Activated T-helper 1 cell treated with anti-CD3 and anti-CD28 coated beads, Interleukin-12 subunit alpha, Interleukin-12 subunit beta, Interleukin-2, Interleukin-4 antibody, amounts not matched to agents 30 ng/mL and 10 ng/mL and 1 ng/mL, durations not matched to agents 14 hours and 24 hours and 36 hours (primary cell): Measurements from ENCODE around the gene MAP10. TPM values are rescaled to one million over a fixed set of nuclear protein-coding genes. Genes with fewer than 3 reads are reported as not detected.
"Not testable (repeated sequence)": the region's sequence is repeated elsewhere in the genome, so short reads cannot be mapped to it uniquely, and the experiment has no call there.

ENCODE experiments used
- DNase-seq: peaks from one replicate; pipeline ENCODE4 v3.0.0; 2021; ENCODE audit warnings: low spot score
- H3K27ac Mint-ChIP-seq: one replicate; pipeline ENCODE4 v1.8.0; 2021; ENCODE audit warnings: mild to moderate bottlenecking, mixed read lengths
- H3K27me3 Mint-ChIP-seq: one replicate; pipeline ENCODE4 v1.8.0; 2022; ENCODE audit warnings: mild to moderate bottlenecking, moderate library complexity, mixed read lengths; ENCODE audit not compliant: insufficient read depth
- H3K36me3 Mint-ChIP-seq: one replicate; pipeline ENCODE4 v1.8.0; 2021; ENCODE audit warnings: low read depth, mixed read lengths
- H3K4me1 Mint-ChIP-seq: one replicate; pipeline ENCODE4 v1.8.0; 2021; ENCODE audit warnings: low read depth, mixed read lengths
- H3K4me3 Mint-ChIP-seq: one replicate; pipeline ENCODE4 v1.8.0; 2021; ENCODE audit warnings: mild to moderate bottlenecking, moderate library complexity, mixed read lengths
- H3K9me3 Mint-ChIP-seq: one replicate; pipeline ENCODE4 v1.8.0; 2021; ENCODE audit warnings: mixed read lengths
- intact Hi-C: fragments of 100-400 bp; cut with micrococcal nuclease; formaldehyde crosslinking; loops from one replicate; pipeline ENCODE4 v1.15.1; 2024
- total RNA-seq: library from RNA; stranded (reverse); gene quantifications from 2 replicates; pipeline ENCODE4 v1.2.3, GENCODE V29; 2022

The MAP10 gene
- total RNA-seq, 1 donor from 2014 or later = 3.3 TPM

DNA sequence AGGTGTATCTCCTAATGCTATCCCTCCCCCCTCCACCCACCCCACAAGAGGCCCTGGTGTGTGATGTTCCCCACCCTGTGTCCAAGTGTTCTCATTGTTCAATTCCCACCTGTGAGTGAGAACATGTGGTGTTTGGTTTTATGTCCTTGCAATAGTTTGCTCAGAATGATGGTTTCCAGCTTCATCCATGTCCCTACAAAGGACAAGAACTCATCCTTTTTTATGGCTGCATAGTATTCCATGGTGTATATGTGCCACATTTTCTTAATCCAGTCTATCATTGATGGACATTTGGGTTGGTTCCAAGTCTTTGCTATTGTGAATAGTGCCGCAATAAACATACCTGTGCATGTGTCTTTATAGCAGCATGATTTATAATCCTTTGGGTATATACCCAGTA is 19.6 kb upstream of the MAP10 start:
- H3K27me3 Mint-ChIP-seq = peaks cover 13% of the 10 kb centered on the region

GRCh38 chr1:232786845-232787455 is 18.3 kb upstream of the MAP10 start:
- no peak for DNase-seq
- intact Hi-C loops = no loop called here
- no peaks in the 10 kb centered on the region for H3K36me3 Mint-ChIP-seq
- no peak overlapping the region for H3K4me3 Mint-ChIP-seq
- H3K4me1 Mint-ChIP-seq = no peaks in the 10 kb centered on the region
- H3K27me3 Mint-ChIP-seq = peaks cover 7% of the 10 kb centered on the region
- no peaks in the 10 kb centered on the region for H3K9me3 Mint-ChIP-seq
- H3K27ac Mint-ChIP-seq = no peak overlapping the region

More for the DNA sequence above, 19.6 kb upstream of the MAP10 start:
- H3K27ac Mint-ChIP-seq, H3K9me3 Mint-ChIP-seq, H3K4me3 Mint-ChIP-seq, H3K4me1 Mint-ChIP-seq, intact Hi-C loops, DNase-seq, H3K36me3 Mint-ChIP-seq: not testable (repeated sequence)

GRCh38 chr1:232788235-232788872 is 16.9 kb upstream of the MAP10 start:
- Mint-ChIP-seq H3K4me1 (peaks cover 8% of the 10 kb centered on the region), H3K9me3 (no peaks in the 10 kb centered on the region), H3K27ac (no peak overlapping the region), H3K27me3 (peaks cover 7% of the 10 kb centered on the region), H3K36me3 (no peaks in the 10 kb centered on the region), H3K4me3 (no peak overlapping the region)
- DNase-seq = no peak
- intact Hi-C loops = no loop called here

DNA sequence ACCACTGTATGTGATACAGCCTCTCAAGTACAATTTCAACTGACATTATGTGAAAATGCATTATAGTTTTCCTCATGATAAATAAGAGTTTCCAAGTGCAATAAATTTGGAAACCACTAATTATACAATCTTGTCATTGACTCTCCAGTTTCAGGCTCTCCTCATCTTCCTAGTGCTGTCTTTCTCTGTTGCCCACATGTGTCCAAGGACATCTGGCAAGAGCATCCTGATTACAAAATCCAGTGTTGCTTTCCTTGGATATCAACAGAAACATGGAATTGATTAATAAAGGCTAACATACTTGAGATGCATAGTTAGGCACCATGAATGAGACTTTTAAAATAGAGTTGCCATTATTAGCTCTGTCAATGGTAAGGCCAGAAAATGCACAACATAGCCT is 15.6 kb upstream of the MAP10 start:
- H3K4me3 Mint-ChIP-seq = no peak overlapping the region
- intact Hi-C loops = loop anchor here (5.0 kb wide), 1 partner anchor 157 kb away; the partner anchor contains the start of gene SIPA1L2
- DNase-seq = no peak

GRCh38 chr1:232792949-232793348 is 12.3 kb upstream of the MAP10 start:
- Mint-ChIP-seq H3K4me3 (no peak overlapping the region), H3K27me3 (peaks cover 3% of the 10 kb centered on the region), H3K27ac (peak overlapping the region; percentile 54), H3K9me3 (no peaks in the 10 kb centered on the region), H3K36me3 (no peaks in the 10 kb centered on the region), H3K4me1 (peaks cover 16% of the 10 kb centered on the region)
- no peak for DNase-seq
- intact Hi-C loops = loop anchor here (5.0 kb wide), 1 partner anchor 161 kb away; the partner anchor contains the start of gene SIPA1L2

More for the DNA sequence above, 15.6 kb upstream of the MAP10 start:
- Mint-ChIP-seq H3K27ac (no peak overlapping the region), H3K27me3 (peaks cover 7% of the 10 kb centered on the region), H3K36me3 (no peaks in the 10 kb centered on the region), H3K9me3 (no peaks in the 10 kb centered on the region), H3K4me1 (peaks cover 16% of the 10 kb centered on the region)

- H3K4me1 Mint-ChIP-seq = peaks cover 16% of the 10 kb centered on the region
- intact Hi-C loops = loop anchor here (5.0 kb wide), 1 partner anchor 162 kb away; the partner anchor contains the start of gene SIPA1L2
- no peaks in the 10 kb centered on the region for H3K36me3 Mint-ChIP-seq
- H3K9me3 Mint-ChIP-seq = no peaks in the 10 kb centered on the region
- no peak overlapping the region for H3K27ac Mint-ChIP-seq
- peak; percentile 4 for DNase-seq
- H3K4me3 Mint-ChIP-seq = no peak overlapping the region
- H3K27me3 Mint-ChIP-seq = no peaks in the 10 kb centered on the region
These were observed 11.3 kb upstream of the MAP10 start for GRCh38 chr1:232793944-232794343.

- Mint-ChIP-seq H3K27me3 (peaks cover 1% of the 10 kb centered on the region), H3K9me3 (no peaks in the 10 kb centered on the region), H3K4me1 (peaks cover 16% of the 10 kb centered on the region), H3K27ac (no peak overlapping the region), H3K36me3 (no peaks in the 10 kb centered on the region), H3K4me3 (no peak overlapping the region)
- DNase-seq = no peak
- intact Hi-C loops = no loop called here
These were observed 9.6 kb upstream of the MAP10 start for GRCh38 chr1:232795497-232796053.

- Mint-ChIP-seq H3K4me1 (peaks cover 12% of the 10 kb centered on the region), H3K27me3 (peaks cover 10% of the 10 kb centered on the region), H3K36me3 (no peaks in the 10 kb centered on the region), H3K27ac (no peak overlapping the region), H3K9me3 (no peaks in the 10 kb centered on the region), H3K4me3 (no peak overlapping the region)
- intact Hi-C loops = no loop called here
- DNase-seq = no peak
These were observed 7.2 kb upstream of the MAP10 start for GRCh38 chr1:232797856-232798510.

DNA sequence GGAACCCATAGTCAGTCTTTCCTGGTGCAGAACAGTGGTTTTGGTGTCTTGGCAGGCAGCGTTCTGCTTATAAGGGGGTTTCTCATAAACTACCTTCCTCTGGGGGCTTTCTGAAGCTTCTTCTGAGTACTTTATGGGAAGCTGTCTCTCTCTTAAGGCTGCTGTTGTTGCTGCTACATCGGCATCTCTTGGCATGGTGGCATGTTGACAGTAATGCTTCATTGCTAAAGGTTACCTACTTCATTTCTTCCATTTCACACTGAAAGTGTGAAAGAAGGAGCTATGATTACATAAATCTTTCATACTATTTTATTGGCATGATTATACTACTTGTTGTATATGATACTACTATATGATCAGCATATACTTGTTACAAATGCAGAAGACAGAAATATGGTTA is 6.3 kb upstream of the MAP10 start:
- Mint-ChIP-seq H3K27ac (no peak overlapping the region), H3K4me3 (no peak overlapping the region), H3K36me3 (peaks cover 2% of the 10 kb centered on the region), H3K4me1 (peaks cover 3% of the 10 kb centered on the region), H3K9me3 (no peaks in the 10 kb centered on the region), H3K27me3 (peaks cover 10% of the 10 kb centered on the region)
- DNase-seq = no peak
- intact Hi-C loops = no loop called here

DNA sequence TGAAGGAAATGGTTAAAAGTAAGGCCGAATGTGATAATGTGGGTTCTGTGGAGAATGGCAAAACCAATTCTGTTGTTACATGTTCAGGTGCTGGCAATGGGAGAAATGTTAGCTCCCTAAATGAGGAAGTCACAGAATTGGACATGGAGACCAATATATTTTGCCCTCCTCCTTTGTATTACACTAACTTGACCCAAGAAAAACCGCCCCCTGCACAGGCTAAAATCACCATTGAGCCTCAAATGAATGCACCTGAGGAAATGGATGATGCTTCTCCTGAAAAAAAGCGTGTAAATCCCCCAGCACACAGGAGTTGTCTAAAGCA is 932 bp downstream of the MAP10 start:
- peaks cover 6% of the 10 kb centered on the region for H3K27me3 Mint-ChIP-seq
- H3K27ac Mint-ChIP-seq = peak overlapping the region; percentile 59
- H3K4me3 Mint-ChIP-seq = peak overlapping the region; percentile 89
- H3K4me1 Mint-ChIP-seq = peaks cover 31% of the 10 kb centered on the region
- intact Hi-C loops = loop anchor here (2.0 kb wide), 1 partner anchor 175 kb away; the partner anchor contains the start of gene SIPA1L2
- no peak for DNase-seq
- no peaks in the 10 kb centered on the region for H3K9me3 Mint-ChIP-seq
- peaks cover 9% of the 10 kb centered on the region for H3K36me3 Mint-ChIP-seq

GRCh38 chr1:232810856-232811255 is 5.6 kb downstream of the MAP10 start:
- H3K9me3 Mint-ChIP-seq = no peaks in the 10 kb centered on the region
- intact Hi-C loops = no loop called here
- H3K27ac Mint-ChIP-seq = no peak overlapping the region
- H3K4me3 Mint-ChIP-seq = no peak overlapping the region
- DNase-seq = no peak
- peaks cover 19% of the 10 kb centered on the region for H3K4me1 Mint-ChIP-seq
- H3K27me3 Mint-ChIP-seq = peaks cover 4% of the 10 kb centered on the region
- H3K36me3 Mint-ChIP-seq = peaks cover 2% of the 10 kb centered on the region

DNA sequence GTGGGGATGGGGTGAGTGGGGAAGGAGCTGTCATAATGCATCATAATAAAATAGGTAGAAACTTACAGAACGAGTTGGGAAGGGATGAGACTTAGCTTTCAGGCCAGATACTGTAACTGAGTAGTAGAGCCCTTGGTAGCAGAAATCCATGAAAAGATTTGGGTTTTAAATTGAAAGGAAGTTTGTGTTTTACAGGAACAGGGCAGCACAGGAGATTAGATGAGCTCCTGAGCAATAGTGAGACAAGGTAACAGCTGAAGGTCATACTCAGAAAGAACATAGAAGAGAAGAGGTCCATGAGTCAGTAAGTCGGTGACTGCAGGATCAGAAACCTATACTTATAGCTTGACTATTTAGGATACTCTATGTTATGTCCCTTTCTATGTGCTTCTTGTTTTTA is 7.3 kb downstream of the MAP10 start:
- Mint-ChIP-seq H3K27me3 (peaks cover 4% of the 10 kb centered on the region), H3K27ac (no peak overlapping the region), H3K4me1 (peaks cover 7% of the 10 kb centered on the region), H3K9me3 (no peaks in the 10 kb centered on the region), H3K4me3 (no peak overlapping the region), H3K36me3 (peaks cover 2% of the 10 kb centered on the region)
- DNase-seq = no peak
- intact Hi-C loops = no loop called here

DNA sequence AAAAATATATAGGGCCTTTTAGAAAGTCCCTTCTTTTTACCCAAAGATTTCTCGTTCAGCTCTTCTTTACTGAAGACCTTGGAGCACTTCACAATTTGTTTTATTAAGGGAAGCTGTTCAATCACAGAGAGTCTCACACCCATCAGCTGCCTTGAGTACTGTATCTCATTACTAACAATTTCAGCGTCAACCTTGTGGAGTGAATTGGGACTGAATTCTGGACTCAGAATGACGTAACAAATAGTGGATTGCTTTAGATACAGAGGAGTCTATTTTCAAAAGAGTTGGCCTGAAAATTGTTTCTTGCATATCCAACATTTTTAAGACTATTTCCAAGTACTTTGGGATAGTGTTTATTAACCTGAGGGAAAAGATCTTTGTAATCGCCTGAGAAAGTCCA is 7.9 kb downstream of the MAP10 start:
- intact Hi-C loops = no loop called here
- DNase-seq = no peak
- Mint-ChIP-seq H3K4me3 (no peak overlapping the region), H3K27ac (no peak overlapping the region), H3K27me3 (peaks cover 4% of the 10 kb centered on the region), H3K9me3 (no peaks in the 10 kb centered on the region), H3K4me1 (peaks cover 4% of the 10 kb centered on the region), H3K36me3 (peaks cover 2% of the 10 kb centered on the region)
